Heart left ventricle (tissue), 16 donors: ENCODE measurements around the gene GPBP1L1. TPM values are rescaled to one million over a fixed set of nuclear protein-coding genes. Genes with fewer than 3 reads are reported as not detected.

Experiments
- ATAC-seq, 4 donors: fragments of 200-7000 bp; cut with Tn5 transposase; one replicate each; pipeline ENCODE4 v1.9.1; 2020 to 2022; ENCODE audit warnings: moderate library complexity in 4 of 4, mild to moderate bottlenecking in 3 of 4, moderate number of reproducible peaks in 1 of 4
- DNase-seq, 5 donors: peaks; one replicate each; pipeline ENCODE4 v3.0.0-alpha.2; 2020
- H3K27ac ChIP-seq, 12 donors: fragments of 200-600 bp; sonication (generic) in 4 of 12; one replicate each; pipeline versions ENCODE4 v1.5.0 to v1.8.0; 2016 to 2022; ENCODE audit warnings: mild to moderate bottlenecking in 2 of 12
- H3K27me3 ChIP-seq, 9 donors: fragments of 200-600 bp; sonication (generic) in 2 of 9; one replicate each; pipeline versions ENCODE4 v1.5.1 to v1.8.0; 2016 to 2022; ENCODE audit warnings: mild to moderate bottlenecking in 3 of 9
- H3K36me3 ChIP-seq, 9 donors: fragments of 200-600 bp; sonication (generic) in 2 of 9; one replicate each; pipeline versions ENCODE4 v1.5.0 to v1.8.0; 2018 to 2022; ENCODE audit warnings: mild to moderate bottlenecking in 2 of 9
- H3K4me1 ChIP-seq, 12 donors: fragments of 200-600 bp; sonication (generic) in 4 of 12; one replicate each; pipeline versions ENCODE4 v1.5.0 to v1.8.0; 2016 to 2022; ENCODE audit warnings: mild to moderate bottlenecking in 3 of 12
- H3K4me3 ChIP-seq, 12 donors: fragments of 200-600 bp; sonication (generic) in 4 of 12; one replicate each; pipeline versions ENCODE4 v1.5.0 to v1.8.0; 2017 to 2022; ENCODE audit warnings: mild to moderate bottlenecking in 9 of 12, moderate library complexity in 4 of 12
- H3K9me3 ChIP-seq, 12 donors: fragments of 200-600 bp; sonication (generic) in 4 of 12; one replicate each; pipeline versions ENCODE4 v1.5.0 to v1.8.0; 2016 to 2022; ENCODE audit warnings: mild to moderate bottlenecking in 1 of 12
- CTCF ChIP-seq, 12 donors: fragments of 200-600 bp; sonication (generic) in 4 of 12; IDR thresholded peaks; one replicate each; pipeline versions ENCODE4 v1.5.0 to v1.8.0; 2018 to 2022; ENCODE audit warnings: antibody characterized with exemption in 12 of 12, mild to moderate bottlenecking in 5 of 12
- POLR2A ChIP-seq, 2 donors: fragments of 450-650 bp; IDR thresholded peaks; one replicate each; pipeline ENCODE4 v1.6.1; 2017; ENCODE audit warnings: antibody characterized with exemption in 2 of 2, mild to moderate bottlenecking in 2 of 2, moderate library complexity in 2 of 2
- WGBS, 4 donors: extraction: QIAGEN DNeasy Blood & Tissue Kit in 2 of 4; methylation state at CpG; one replicate each; pipeline versions ENCODE4 v1.1.5 to v1.1.7; 2013 to 2018; 5-methylcytosine and 5-hydroxymethylcytosine counted together
- intact Hi-C, 10 donors: fragments of 100-400 bp; cut with DNase I; formaldehyde crosslinking; loops; one replicate each; pipeline versions ENCODE4 v1.11.1 to v1.14.2; 2022
- polyA plus RNA-seq, 2 donors: library from polyadenylated mRNA; stranded (reverse); fragments of 200-250 nt; gene quantifications; one replicate each; pipeline ENCODE4 v1.2.3, GENCODE V29; 2013
- total RNA-seq, 9 donors: library from RNA; depleted of rRNA in 2 of 9; stranded (reverse); fragments of >200 nt in 2 of 9; fragmentation: NEBNext Ultra II Directional in 3 of 9; extraction: Animal tissue kit (Norgen Biotek cat#: 25700) in 3 of 9; gene quantifications; one replicate each; pipeline versions ENCODE4 v1.1.0 to v1.2.4, GENCODE V29; 2016 to 2023
- donor health status: ischemic (EF 13 %, LVEDD 7.1; RV severe dilation, severe dysfunction).
- donor health status: healthy with polysubstance abuse.
- donor health status: DM: no; HTN: yes; CAD: no.
- donor health status: DM: no; HTN: no; CAD: no.
- donor health status: ischemic (EF 25% LVEDD 6.9; RV normal size, moderate dysfunction).
- donor health status: ischemic (EF 25% LVEDD 5.7; RV mildly dilated, moderate dysfunction).
- donor health status: healthy.
- donor health status: DM: yes; HTN: yes; CAD: no.
- donor health status: ischemic (EF 35%, LVEDD 5.7; RV mildly dilated, moderate dysfunction).
- donor health status: nonischemic (EF 11% LVEDD 7.7; RV severe dilation, severe dysfunction).
- donor health status: DM: yes; HTN: yes; CAD: no.
- donor health status: PGD.
- donor health status: ischemic (EF 29% LVEDD 5.4; RV normal size, mild dysfunction).
- donor health status: nonischemic (EF 23%, LVEDD 6.1; RV moderate dilation, normal function).

Gene GPBP1L1
- total and polyA plus RNA-seq, 11 donors = 26.6 to 94.2 (median 76.0) TPM

GRCh38 chr1:45620588-45621500 lies 65.5 kb downstream of the GPBP1L1 start:
- Histone ChIP-seq H3K27ac (peak overlapping the region; percentile 11 to 76 (median 57)), H3K4me3 (no peak overlapping the region), H3K9me3 (no peaks in the 10 kb centered on the region), H3K27me3 (no peaks in the 10 kb centered on the region), H3K4me1 (peaks cover 0 to 42% (median 16%) of the 10 kb centered on the region in 12 donors), H3K36me3 (peaks cover 0 to 79% (median 45%) of the 10 kb centered on the region in 9 donors)
- WGBS, 4 donors = 84 to 87% (median 85%) methylated on average over 15 to 17 of the region's 17 CpGs
- intact Hi-C loops = no loop called here
- DNase-seq = no peak
- TF ChIP-seq CTCF (IDR thresholded peaks at IDR 0.05) = no peak
- no peak for TF ChIP-seq POLR2A (IDR thresholded peaks at IDR 0.05)
- ATAC-seq = peak in 2 of 4 donors; percentile 18 to 35

- TF ChIP-seq POLR2A (IDR thresholded peaks at IDR 0.05) (no peak), CTCF (IDR thresholded peaks at IDR 0.05) (no peak)
- 64 to 68% (median 65%) methylated on average over 7 to 8 of the region's 8 CpGs for WGBS, 4 donors
- H3K27me3 ChIP-seq = no peaks in the 10 kb centered on the region
These were observed 67.0 kb downstream of the GPBP1L1 start for GRCh38 chr1:45619149-45619921.

GRCh38 chr1:45617618-45618017 lies 68.7 kb downstream of the GPBP1L1 start:
- ATAC-seq (no peak), DNase-seq (no peak)
- Histone ChIP-seq H3K27ac (no peak overlapping the region), H3K27me3 (no peaks in the 10 kb centered on the region), H3K9me3 (no peaks in the 10 kb centered on the region), H3K4me1 (peaks cover 0 to 39% (median 14%) of the 10 kb centered on the region in 12 donors), H3K4me3 (no peak overlapping the region), H3K36me3 (peaks cover 0 to 89% (median 67%) of the 10 kb centered on the region in 9 donors)
- intact Hi-C loops = no loop called here
- no peak for TF ChIP-seq POLR2A (IDR thresholded peaks at IDR 0.05)
- WGBS, 4 donors = 51 to 68% (median 60%) methylated on average over 4 of the region's 4 CpGs

More at GRCh38 chr1:45619149-45619921, 67.0 kb downstream of the GPBP1L1 start:
- no peak overlapping the region for H3K4me3 ChIP-seq
- H3K4me1 ChIP-seq = peaks cover 0 to 42% (median 16%) of the 10 kb centered on the region in 12 donors
- peak overlapping the region in 8 of 12 donors; percentile 15 to 59 (median 44) for H3K27ac ChIP-seq
- DNase-seq (no peak), ATAC-seq (no peak)
- peaks cover 0 to 85% (median 55%) of the 10 kb centered on the region in 9 donors for H3K36me3 ChIP-seq
- intact Hi-C loops = no loop called here
- no peaks in the 10 kb centered on the region for H3K9me3 ChIP-seq

GRCh38 chr1:45615885-45616284 lies 70.4 kb downstream of the GPBP1L1 start:
- peaks cover 0 to 96% (median 74%) of the 10 kb centered on the region in 9 donors for H3K36me3 ChIP-seq
- DNase-seq = no peak

More at GRCh38 chr1:45615885-45616284, 70.4 kb downstream of the GPBP1L1 start:
- no peak overlapping the region for H3K4me3 ChIP-seq
- WGBS, 4 donors = 88 to 96% (median 93%) methylated on average over 1 of the region's 1 CpG
- H3K27ac ChIP-seq = no peak overlapping the region
- H3K27me3 ChIP-seq = no peaks in the 10 kb centered on the region
- intact Hi-C loops = no loop called here
- TF ChIP-seq CTCF (IDR thresholded peaks at IDR 0.05) = no peak
- no peak for TF ChIP-seq POLR2A (IDR thresholded peaks at IDR 0.05)
- no peak for ATAC-seq
- H3K9me3 ChIP-seq = no peaks in the 10 kb centered on the region
- H3K4me1 ChIP-seq = peaks cover 0 to 22% (median 3%) of the 10 kb centered on the region in 12 donors
